ENCODE measurements around the gene MYLK2. TPM values are rescaled to one million over a fixed set of nuclear protein-coding genes. Genes with fewer than 3 reads are reported as not detected.

The MYLK2 gene
- total and polyA plus RNA-seq, 2 of the 4 experiments (the other 2 are of a cell fraction): 0.18 to 0.27 TPM

DNA sequence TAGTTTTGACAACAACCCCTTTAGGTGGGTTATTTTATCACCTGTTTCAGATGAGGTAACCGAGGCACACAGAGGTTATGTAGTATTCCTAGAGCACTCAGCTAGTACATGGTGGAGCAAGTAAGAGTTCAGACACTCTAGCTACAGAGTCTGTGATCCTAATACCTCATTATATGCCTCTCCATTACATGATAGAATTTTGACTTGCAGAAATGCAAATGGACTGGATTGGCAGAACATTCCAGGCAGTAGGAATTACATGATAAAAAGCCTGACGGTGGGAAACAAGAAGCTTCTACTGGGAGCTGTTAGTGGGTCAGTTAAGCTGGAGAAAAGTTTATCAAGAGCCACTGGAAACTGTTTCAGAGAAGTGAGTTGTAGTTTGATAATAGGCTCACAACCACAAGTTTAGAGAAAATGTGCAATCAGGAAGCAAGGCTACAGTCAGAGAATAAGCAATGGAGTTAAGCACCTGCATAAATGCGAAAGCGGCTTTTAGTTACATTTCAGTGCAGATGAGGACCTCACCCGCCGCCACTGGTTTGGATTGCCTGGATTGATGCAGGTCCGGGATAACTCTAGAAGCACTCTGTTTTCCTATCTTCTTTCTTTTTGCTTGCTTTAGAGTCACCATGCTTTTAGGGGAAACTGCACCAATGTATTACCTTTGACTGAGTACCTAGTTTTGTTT, 34.7 kb upstream of the MYLK2 start:
- Histone ChIP-seq H3K18ac (ENCODE audit: low read depth, low read length) (no peak overlapping the region), H2AK5ac (ENCODE audit: low read depth, low read length) (no peak overlapping the region), H2AFZ (replicated peaks; ENCODE audit: low read length, poor library complexity) (no peak overlapping the region), H2BK5ac (ENCODE audit: low read depth, low read length, poor library complexity, severe bottlenecking) (no peak overlapping the region), H4K8ac (ENCODE audit: low read depth in 2 of 2, low read length in 2 of 2) (no peak overlapping the region), H2BK20ac (ENCODE audit: low read depth, low read length) (no peak overlapping the region), H4K5ac (ENCODE audit: low read depth, low read length) (no peak overlapping the region), H3K27ac (ENCODE audit: insufficient read depth, low read length) (no peak overlapping the region), H2BK15ac (ENCODE audit: low read depth, low read length) (no peak overlapping the region), H3K4me1 (ENCODE audit: control insufficient read depth, insufficient read depth, low read length) (peaks cover 11% of the 10 kb centered on the region), H3K56ac (ENCODE audit: extremely low read depth, insufficient read depth, low read length) (no peak overlapping the region), H3K14ac (replicated peaks; ENCODE audit: low read depth, low read length) (no peak overlapping the region), H2AK9ac (replicated peaks; ENCODE audit: low read depth, low read length, poor library complexity) (no peak overlapping the region), H3K9ac (ENCODE audit: low read depth, low read length) (no peak overlapping the region), H3K27me3 (ENCODE audit: control insufficient read depth, insufficient read depth, low read length) (no peaks in the 10 kb centered on the region), H2BK120ac (ENCODE audit: low read depth, low read length) (no peak overlapping the region), H3K9me3 (ENCODE audit: control insufficient read depth, insufficient read depth, low read length) (no peaks in the 10 kb centered on the region), H3K4ac (ENCODE audit: low read depth, low read length) (no peak overlapping the region), H4K91ac (ENCODE audit: insufficient read depth, low read depth, low read length) (no peak overlapping the region), H3K79me1 (ENCODE audit: low read depth in 1 of 2, low read length in 2 of 2) (peaks cover 30 to 73% of the 10 kb centered on the region in 2 experiments), H3K4me2 (ENCODE audit: low read depth, low read length) (no peak overlapping the region), H3K36me3 (ENCODE audit: control insufficient read depth, insufficient read depth, low read length) (peaks cover 8% of the 10 kb centered on the region; the same call in 1 of the 2 replicates), H3K4me3 (ENCODE audit: insufficient read depth, low read depth, low read length) (no peak overlapping the region), H3K9me1 (ENCODE audit: insufficient read depth, low read length) (peaks cover 6% of the 10 kb centered on the region), H3K23ac (ENCODE audit: low read depth, low read length) (no peak overlapping the region), H4K20me1 (ENCODE audit: insufficient read depth, low read length) (peaks cover 3% of the 10 kb centered on the region; the same call in 1 of the 2 replicates)
- ChIA-PET POLR2A (ENCODE audit: unreplicated experiment) (no interaction called here), CTCF (interaction anchor here (0.5 kb wide), 1 partner anchor 12 kb away, joined by 3 read pairs; no protein-coding TSS in a partner anchor)
- in situ Hi-C loops (cut with MboI; ENCODE audit: low sequenced_read_pairs): no loop called here
- 91% methylated on average over 5 of the region's 7 CpGs; no CpG with 5 or more reads in 1 of the 2 experiments for WGBS, 2 experiments (ENCODE audit: extremely low coverage in 2 of 2, insufficient read length in 1 of 2)
- TF ChIP-seq CHD1 (IDR thresholded peaks at IDR 0.05; ENCODE audit: low read depth, low read length): no peak
- TF ChIP-seq BHLHE40 (IDR thresholded peaks at IDR 0.05; ENCODE audit: low read depth, low read length): no peak
- TF ChIP-seq, protein P1, sequence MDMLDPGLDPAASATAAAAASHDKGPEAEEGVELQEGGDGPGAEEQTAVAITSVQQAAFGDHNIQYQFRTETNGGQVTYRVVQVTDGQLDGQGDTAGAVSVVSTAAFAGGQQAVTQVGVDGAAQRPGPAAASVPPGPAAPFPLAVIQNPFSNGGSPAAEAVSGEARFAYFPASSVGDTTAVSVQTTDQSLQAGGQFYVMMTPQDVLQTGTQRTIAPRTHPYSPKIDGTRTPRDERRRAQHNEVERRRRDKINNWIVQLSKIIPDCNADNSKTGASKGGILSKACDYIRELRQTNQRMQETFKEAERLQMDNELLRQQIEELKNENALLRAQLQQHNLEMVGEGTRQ (IDR thresholded peaks at IDR 0.05; ENCODE audit: low read depth, low read length): no peak
- no peak for TF ChIP-seq POLR2A (IDR thresholded peaks at IDR 0.05; ENCODE audit: low read depth, low read length)
- TF ChIP-seq, protein P2, sequence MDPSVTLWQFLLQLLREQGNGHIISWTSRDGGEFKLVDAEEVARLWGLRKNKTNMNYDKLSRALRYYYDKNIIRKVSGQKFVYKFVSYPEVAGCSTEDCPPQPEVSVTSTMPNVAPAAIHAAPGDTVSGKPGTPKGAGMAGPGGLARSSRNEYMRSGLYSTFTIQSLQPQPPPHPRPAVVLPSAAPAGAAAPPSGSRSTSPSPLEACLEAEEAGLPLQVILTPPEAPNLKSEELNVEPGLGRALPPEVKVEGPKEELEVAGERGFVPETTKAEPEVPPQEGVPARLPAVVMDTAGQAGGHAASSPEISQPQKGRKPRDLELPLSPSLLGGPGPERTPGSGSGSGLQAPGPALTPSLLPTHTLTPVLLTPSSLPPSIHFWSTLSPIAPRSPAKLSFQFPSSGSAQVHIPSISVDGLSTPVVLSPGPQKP (IDR thresholded peaks at IDR 0.05; ENCODE audit: borderline replicate concordance, low read depth, low read length): no peak
- no peak for TF ChIP-seq MAFK (IDR thresholded peaks at IDR 0.05; ENCODE audit: low read depth, low read length)
- TF ChIP-seq MAZ (IDR thresholded peaks at IDR 0.05; ENCODE audit: borderline replicate concordance, low read depth, low read length): no peak
- no peak for TF ChIP-seq RAD21 (IDR thresholded peaks at IDR 0.05; ENCODE audit: low read length)
- TF ChIP-seq NFE2L2 (IDR thresholded peaks at IDR 0.05; ENCODE audit: low read depth, low read length): no peak
- TF ChIP-seq RFX5 (IDR thresholded peaks at IDR 0.05; ENCODE audit: low read depth, low read length): no peak
- TF ChIP-seq MXI1 (IDR thresholded peaks at IDR 0.05; ENCODE audit: borderline replicate concordance, low read depth, low read length): no peak
- TF ChIP-seq, protein P3, sequence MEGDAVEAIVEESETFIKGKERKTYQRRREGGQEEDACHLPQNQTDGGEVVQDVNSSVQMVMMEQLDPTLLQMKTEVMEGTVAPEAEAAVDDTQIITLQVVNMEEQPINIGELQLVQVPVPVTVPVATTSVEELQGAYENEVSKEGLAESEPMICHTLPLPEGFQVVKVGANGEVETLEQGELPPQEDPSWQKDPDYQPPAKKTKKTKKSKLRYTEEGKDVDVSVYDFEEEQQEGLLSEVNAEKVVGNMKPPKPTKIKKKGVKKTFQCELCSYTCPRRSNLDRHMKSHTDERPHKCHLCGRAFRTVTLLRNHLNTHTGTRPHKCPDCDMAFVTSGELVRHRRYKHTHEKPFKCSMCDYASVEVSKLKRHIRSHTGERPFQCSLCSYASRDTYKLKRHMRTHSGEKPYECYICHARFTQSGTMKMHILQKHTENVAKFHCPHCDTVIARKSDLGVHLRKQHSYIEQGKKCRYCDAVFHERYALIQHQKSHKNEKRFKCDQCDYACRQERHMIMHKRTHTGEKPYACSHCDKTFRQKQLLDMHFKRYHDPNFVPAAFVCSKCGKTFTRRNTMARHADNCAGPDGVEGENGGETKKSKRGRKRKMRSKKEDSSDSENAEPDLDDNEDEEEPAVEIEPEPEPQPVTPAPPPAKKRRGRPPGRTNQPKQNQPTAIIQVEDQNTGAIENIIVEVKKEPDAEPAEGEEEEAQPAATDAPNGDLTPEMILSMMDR (conservative IDR thresholded peaks at IDR 0.05; ENCODE audit: low read depth, low read length): no peak
- intact Hi-C loops (cut with micrococcal nuclease): no loop called here
- dilution Hi-C loops (cut with HindIII; ENCODE audit: low sequenced_read_pairs, unreplicated experiment): no loop called here
- ATAC-seq (ENCODE audit: low read depth): no peak
- DNase-seq: no peak
- no TSS peak for BruUV-seq (replicated peaks)

Data from IMR-90 (cell line).